A673 (cell line): Measurements from ENCODE around the gene TMPRSS11A. TPM values are rescaled to one million over a fixed set of nuclear protein-coding genes. Genes with fewer than 3 reads are reported as not detected.

Source experiments
- BruUV-seq: library from RNA; stranded (reverse); fragments of 400-500 nt; replicated peaks from 2 replicates; lab custom pipeline; 2021; lab: Mats Ljungman, UMichigan
- CTCF ChIA-PET: fragments of 300-600 bp; sonication (Branson Sonifier 250); formaldehyde crosslinking; loops from one replicate; lab custom pipeline; 2022; ENCODE audit warnings: antibody characterized with exemption; lab: Charles Lee
- POLR2A ChIA-PET: fragments of 300-600 bp; sonication (Branson Sonifier 250); formaldehyde crosslinking; loops from one replicate; lab custom pipeline; 2022; ENCODE audit warnings: antibody characterized with exemption; ENCODE audit not compliant: low non-redundant PET; lab: Charles Lee
- DNase-seq: peaks from one replicate; pipeline ENCODE4 v3.0.0-alpha.2; 2015; ENCODE audit warnings: low spot score
- H3K27ac ChIP-seq: fragments of 200-600 bp; sonication (generic); 2 replicates; pipeline ENCODE4 v1.5.1; 2016; ENCODE audit warnings: mixed run types, low read depth, mild to moderate bottlenecking, mixed read lengths, antibody characterized with exemption, low read length; ENCODE audit not compliant: poor library complexity, severe bottlenecking
- H3K27me3 ChIP-seq: fragments of 200-600 bp; sonication (generic); replicated peaks from 2 replicates; pipeline ENCODE4 v1.6.1; 2017; ENCODE audit warnings: mixed run types, low read depth, mild to moderate bottlenecking, mixed read lengths, antibody characterized with exemption, low read length; ENCODE audit not compliant: insufficient read depth, poor library complexity
- H3K36me3 ChIP-seq: fragments of 200-600 bp; sonication (generic); 2 replicates; pipeline ENCODE4 v1.6.1; 2016; ENCODE audit warnings: mixed run types, mild to moderate bottlenecking, mixed read lengths, antibody characterized with exemption, low read length; ENCODE audit not compliant: insufficient read depth, poor library complexity, severe bottlenecking
- H3K4me1 ChIP-seq: fragments of 200-600 bp; sonication (generic); 2 replicates; pipeline ENCODE4 v1.6.1; 2017; ENCODE audit warnings: mixed run types, mild to moderate bottlenecking, mixed read lengths, antibody characterized with exemption, low read length; ENCODE audit not compliant: insufficient read depth, poor library complexity, severe bottlenecking
- H3K4me3 ChIP-seq: fragments of 200-600 bp; sonication (generic); 2 replicates; pipeline ENCODE4 v1.5.1; 2016; ENCODE audit warnings: low read depth, mixed run types, mild to moderate bottlenecking, mixed read lengths, low read length; ENCODE audit not compliant: poor library complexity, severe bottlenecking
- H3K9me3 ChIP-seq: fragments of 200-600 bp; sonication (generic); 2 replicates; pipeline ENCODE4 v1.6.1; 2016; ENCODE audit warnings: mixed run types, low read depth, mild to moderate bottlenecking, mixed read lengths, antibody characterized with exemption, low read length; ENCODE audit not compliant: poor library complexity, severe bottlenecking
- EZH2 ChIP-seq: fragments of 200-600 bp; sonication (generic); IDR thresholded peaks from 2 replicates; pipeline ENCODE4 v1.6.1; 2017; ENCODE audit warnings: borderline replicate concordance, low read depth, mild to moderate bottlenecking, mixed read lengths, antibody characterized with exemption, low read length; ENCODE audit not compliant: poor library complexity, severe bottlenecking
- intact Hi-C: fragments of 100-400 bp; cut with micrococcal nuclease; formaldehyde crosslinking; loops from one replicate; pipeline ENCODE4 v1.10.0; 2022; ENCODE audit not compliant: unreplicated experiment
- total RNA-seq: library from RNA; stranded (reverse); gene quantifications from 2 replicates; pipeline ENCODE4 v1.2.3, GENCODE V29; 2021
- TF ChIP-seq, protein P1 (sequence below): fragments of 300-800, 200-600 bp; sonication (generic); conservative IDR thresholded peaks from 2 replicates; pipeline ENCODE4 v1.5.1; 2017; ENCODE audit warnings: low read depth, mild to moderate bottlenecking, antibody characterized with exemption, low read length, moderate library complexity, mixed read lengths

The TMPRSS11A gene
- total RNA-seq, 1 experiment from 2014 or later = not detected

DNA sequence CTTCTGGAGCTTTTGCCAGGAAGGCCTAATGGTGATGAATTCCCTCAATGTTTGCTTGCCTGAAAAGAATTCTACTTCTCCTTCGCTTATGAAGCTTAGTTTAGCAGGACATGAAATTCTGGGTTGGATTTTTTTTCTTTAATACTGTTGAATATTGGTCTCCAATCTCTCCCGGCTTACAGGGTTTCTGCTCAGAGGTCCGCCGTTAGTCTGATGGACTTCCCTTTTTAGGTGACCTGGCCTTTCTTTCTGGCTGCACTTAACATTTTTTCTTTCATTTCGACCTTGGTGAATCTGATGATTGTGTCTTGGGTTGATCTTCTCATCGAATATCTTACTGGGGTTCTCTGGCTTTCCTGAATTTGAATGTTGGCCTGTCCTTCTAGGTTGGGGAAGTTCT, 17.2 kb upstream of the TMPRSS11A start:
- H3K4me3 ChIP-seq = no peak overlapping the region
- POLR2A ChIA-PET = no interaction called here
- H3K9me3 ChIP-seq = no peaks in the 10 kb centered on the region
- CTCF ChIA-PET = no interaction called here
- no peaks in the 10 kb centered on the region for H3K27me3 ChIP-seq
- DNase-seq = no peak
- no TSS peak for BruUV-seq
- no peaks in the 10 kb centered on the region for H3K4me1 ChIP-seq
- intact Hi-C loops = no loop called here
- H3K27ac ChIP-seq = no peak overlapping the region
- TF ChIP-seq EZH2 = no peak
- TF ChIP-seq, protein P1, sequence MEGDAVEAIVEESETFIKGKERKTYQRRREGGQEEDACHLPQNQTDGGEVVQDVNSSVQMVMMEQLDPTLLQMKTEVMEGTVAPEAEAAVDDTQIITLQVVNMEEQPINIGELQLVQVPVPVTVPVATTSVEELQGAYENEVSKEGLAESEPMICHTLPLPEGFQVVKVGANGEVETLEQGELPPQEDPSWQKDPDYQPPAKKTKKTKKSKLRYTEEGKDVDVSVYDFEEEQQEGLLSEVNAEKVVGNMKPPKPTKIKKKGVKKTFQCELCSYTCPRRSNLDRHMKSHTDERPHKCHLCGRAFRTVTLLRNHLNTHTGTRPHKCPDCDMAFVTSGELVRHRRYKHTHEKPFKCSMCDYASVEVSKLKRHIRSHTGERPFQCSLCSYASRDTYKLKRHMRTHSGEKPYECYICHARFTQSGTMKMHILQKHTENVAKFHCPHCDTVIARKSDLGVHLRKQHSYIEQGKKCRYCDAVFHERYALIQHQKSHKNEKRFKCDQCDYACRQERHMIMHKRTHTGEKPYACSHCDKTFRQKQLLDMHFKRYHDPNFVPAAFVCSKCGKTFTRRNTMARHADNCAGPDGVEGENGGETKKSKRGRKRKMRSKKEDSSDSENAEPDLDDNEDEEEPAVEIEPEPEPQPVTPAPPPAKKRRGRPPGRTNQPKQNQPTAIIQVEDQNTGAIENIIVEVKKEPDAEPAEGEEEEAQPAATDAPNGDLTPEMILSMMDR = no peak
- H3K36me3 ChIP-seq = no peaks in the 10 kb centered on the region

DNA sequence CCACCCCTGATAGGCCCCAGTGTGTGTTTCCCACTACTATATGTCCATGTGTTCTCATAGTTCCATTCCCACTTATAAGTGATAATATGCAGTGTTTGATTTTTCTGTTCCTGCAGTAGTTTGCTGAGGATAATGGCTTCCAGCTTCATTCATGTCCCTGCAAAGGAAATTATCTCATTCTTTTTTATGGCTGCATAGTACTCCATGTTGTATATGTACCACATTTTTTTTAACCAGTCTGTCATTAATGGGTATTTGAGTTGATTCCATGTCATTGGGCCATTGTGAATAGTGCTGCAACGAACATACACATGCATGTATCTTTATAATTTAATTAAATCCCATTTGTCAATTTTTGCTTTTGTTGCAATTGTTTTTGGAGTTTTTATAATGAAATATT, 10.3 kb upstream of the TMPRSS11A start:
- POLR2A ChIA-PET = no interaction called here
- H3K27ac ChIP-seq = no peak overlapping the region
- H3K36me3 ChIP-seq = no peaks in the 10 kb centered on the region
- no peaks in the 10 kb centered on the region for H3K4me1 ChIP-seq
- H3K9me3 ChIP-seq = no peaks in the 10 kb centered on the region
- no peak for DNase-seq
- CTCF ChIA-PET = no interaction called here
- BruUV-seq = no TSS peak
- intact Hi-C loops = no loop called here
- H3K4me3 ChIP-seq = no peak overlapping the region
- TF ChIP-seq EZH2 = no peak
- no peaks in the 10 kb centered on the region for H3K27me3 ChIP-seq

DNA sequence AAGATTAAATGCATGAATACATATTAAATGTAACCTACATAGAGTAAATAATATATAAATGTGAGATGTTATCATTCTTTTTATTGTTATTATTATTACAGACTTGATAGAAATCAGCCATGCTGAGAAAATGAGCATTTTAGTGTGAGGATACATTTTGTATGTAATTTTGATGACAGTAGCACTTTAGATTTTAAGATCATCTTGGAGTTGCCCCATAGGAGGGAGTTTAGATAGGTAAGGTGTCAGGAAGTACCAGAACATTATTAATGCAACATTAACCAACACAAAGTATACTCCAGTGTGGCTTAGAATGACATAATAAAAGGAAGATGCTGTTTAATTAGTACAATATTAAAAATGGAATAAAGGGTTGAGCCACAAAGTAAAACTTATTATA, 8.4 kb downstream of the TMPRSS11A start:
- intact Hi-C loops = no loop called here
- Histone ChIP-seq H3K36me3 (no peaks in the 10 kb centered on the region), H3K4me3 (no peak overlapping the region), H3K27ac (no peak overlapping the region), H3K27me3 (no peaks in the 10 kb centered on the region), H3K4me1 (no peaks in the 10 kb centered on the region), H3K9me3 (no peaks in the 10 kb centered on the region)
- DNase-seq = no peak
- ChIA-PET CTCF (no interaction called here), POLR2A (no interaction called here)
- no peak for TF ChIP-seq EZH2
- TF ChIP-seq, protein P1 = no peak
- no TSS peak for BruUV-seq

DNA sequence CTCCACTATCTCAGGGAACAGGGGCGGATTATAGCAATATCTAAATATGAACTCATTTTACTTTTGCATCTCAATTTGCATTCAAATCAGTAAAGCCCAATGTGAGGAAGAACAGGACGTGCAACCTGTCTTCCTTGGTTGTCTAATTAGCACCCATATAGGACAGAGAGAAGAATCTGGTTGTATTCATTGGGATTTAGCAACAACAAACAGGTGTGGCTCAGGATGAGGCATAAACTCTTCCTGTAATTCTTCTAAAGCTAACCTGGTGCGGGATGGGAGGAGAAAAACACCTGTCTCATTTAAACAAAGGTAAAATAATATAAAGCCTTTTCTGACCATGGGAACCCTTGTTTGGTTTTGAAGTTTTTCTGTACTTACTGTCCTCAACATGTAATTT, 22.2 kb downstream of the TMPRSS11A start:
- H3K4me1 ChIP-seq = no peaks in the 10 kb centered on the region
- ChIA-PET POLR2A (no interaction called here), CTCF (no interaction called here)
- no peak for DNase-seq
- no peaks in the 10 kb centered on the region for H3K36me3 ChIP-seq
- no peak overlapping the region for H3K4me3 ChIP-seq
- no peak overlapping the region for H3K27ac ChIP-seq
- no peak for TF ChIP-seq EZH2
- TF ChIP-seq, protein P1 = no peak
- no TSS peak for BruUV-seq
- intact Hi-C loops = no loop called here
- H3K9me3 ChIP-seq = no peaks in the 10 kb centered on the region
- H3K27me3 ChIP-seq = no peaks in the 10 kb centered on the region
